GM13977 (cell line): ENCODE data around the gene SPARC.

Source experiments
- DNase-seq: peaks from one replicate; pipeline ENCODE4 v3.0.0; 2012; ENCODE audit warnings: low spot score
- in situ Hi-C: fragments of 300-500 bp; cut with MboI; formaldehyde crosslinking; loops from one replicate; pipeline ENCODE4 v1.12.0; 2022; ENCODE audit warnings: low sequenced_read_pairs, low pct_unique_long_range_greater_than_20kb, mixed read lengths, inconsistent platforms; ENCODE audit not compliant: unreplicated experiment
- TF ChIP-seq, protein P1 (sequence below): IDR thresholded peaks from 2 replicates; pipeline ENCODE4 v1.5.1; 2012; ENCODE audit warnings: mild to moderate bottlenecking, control low read depth; ENCODE audit not compliant: insufficient read depth; ENCODE audit errors: extremely low read depth, missing control alignments

SPARC gene

DNA sequence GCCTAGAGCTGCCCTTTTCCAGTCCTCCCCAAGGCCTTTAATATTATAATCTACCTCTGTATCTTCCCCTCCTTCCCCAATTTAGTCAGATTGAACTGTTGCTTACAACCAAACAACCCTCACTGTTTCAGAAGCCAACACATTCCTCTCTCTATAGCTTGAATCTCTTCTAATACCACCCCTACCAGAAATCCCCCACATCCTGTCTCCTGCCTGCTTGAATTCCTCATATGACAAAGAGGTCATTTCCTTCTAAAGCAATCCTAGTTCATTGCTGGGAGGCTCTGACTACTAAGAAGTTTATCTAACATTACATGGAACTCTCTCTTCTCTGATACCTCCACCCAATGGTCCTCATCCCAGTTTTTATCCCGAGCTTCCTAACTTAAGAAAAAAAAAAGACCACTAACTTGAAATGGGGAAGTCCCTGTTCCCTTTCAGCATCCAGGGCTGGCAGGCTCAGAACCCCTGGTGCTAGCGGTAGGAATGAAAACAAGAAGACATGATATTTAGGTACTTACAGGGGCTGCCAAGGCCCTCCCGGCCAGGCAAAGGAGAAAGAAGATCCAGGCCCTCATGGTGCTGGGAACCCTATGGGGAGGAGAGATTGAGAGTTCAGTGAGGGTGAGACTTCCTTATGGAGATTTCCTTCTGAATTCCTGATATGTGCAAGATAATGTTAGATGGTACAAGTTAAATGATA lies 11.0 kb downstream of the SPARC start:
- TF ChIP-seq, protein P1, sequence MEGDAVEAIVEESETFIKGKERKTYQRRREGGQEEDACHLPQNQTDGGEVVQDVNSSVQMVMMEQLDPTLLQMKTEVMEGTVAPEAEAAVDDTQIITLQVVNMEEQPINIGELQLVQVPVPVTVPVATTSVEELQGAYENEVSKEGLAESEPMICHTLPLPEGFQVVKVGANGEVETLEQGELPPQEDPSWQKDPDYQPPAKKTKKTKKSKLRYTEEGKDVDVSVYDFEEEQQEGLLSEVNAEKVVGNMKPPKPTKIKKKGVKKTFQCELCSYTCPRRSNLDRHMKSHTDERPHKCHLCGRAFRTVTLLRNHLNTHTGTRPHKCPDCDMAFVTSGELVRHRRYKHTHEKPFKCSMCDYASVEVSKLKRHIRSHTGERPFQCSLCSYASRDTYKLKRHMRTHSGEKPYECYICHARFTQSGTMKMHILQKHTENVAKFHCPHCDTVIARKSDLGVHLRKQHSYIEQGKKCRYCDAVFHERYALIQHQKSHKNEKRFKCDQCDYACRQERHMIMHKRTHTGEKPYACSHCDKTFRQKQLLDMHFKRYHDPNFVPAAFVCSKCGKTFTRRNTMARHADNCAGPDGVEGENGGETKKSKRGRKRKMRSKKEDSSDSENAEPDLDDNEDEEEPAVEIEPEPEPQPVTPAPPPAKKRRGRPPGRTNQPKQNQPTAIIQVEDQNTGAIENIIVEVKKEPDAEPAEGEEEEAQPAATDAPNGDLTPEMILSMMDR: no peak
- in situ Hi-C loops: no loop called here
- no peak for DNase-seq

DNA sequence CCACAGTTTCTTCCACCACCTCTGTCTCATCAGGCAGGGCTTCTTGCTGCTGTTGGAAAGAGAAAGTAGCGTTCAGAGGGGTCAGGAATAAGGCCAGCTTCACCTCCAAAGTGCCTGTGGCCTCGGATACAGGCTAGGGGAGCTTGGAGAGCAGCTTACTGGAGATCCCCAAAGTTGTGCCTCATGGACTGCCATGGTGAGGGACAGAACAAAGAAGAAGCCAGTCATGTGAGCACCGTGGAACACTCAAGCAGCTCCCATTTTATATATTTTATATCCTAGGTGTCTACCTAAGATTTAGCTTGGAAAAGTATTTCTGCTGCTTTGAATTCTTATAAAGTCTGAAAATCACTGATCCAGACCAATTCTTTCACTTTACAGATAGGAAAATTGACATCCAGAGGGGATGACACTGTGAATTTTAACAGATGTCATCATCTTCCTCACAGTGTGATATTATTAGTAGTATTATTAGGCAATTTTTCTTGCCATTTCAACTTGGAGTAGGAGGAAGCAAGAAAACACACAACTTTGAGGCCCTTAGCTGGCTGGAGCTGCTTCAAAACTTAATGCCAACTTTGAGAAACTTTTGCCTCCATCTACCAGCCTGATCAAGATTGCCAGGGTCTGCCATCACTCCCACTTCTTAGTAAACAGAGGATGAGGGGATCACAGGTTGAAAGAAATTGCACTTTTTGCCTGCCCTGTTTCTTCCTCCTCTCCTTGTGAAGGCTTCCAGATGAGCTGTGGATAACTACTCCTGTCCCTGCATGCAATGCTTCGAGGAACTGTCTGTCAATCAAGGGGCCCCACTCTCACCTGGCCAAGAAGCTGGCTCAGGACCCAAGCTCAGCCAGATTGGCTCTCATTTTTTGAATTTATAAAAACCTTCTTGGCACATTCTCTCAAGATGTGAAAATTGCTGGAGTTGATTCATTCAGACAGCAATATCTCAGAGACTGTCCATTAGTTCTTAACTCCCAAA lies 11.8 kb downstream of the SPARC start:
- no peak for DNase-seq
- in situ Hi-C loops: no loop called here
- TF ChIP-seq, protein P1: no peak

DNA sequence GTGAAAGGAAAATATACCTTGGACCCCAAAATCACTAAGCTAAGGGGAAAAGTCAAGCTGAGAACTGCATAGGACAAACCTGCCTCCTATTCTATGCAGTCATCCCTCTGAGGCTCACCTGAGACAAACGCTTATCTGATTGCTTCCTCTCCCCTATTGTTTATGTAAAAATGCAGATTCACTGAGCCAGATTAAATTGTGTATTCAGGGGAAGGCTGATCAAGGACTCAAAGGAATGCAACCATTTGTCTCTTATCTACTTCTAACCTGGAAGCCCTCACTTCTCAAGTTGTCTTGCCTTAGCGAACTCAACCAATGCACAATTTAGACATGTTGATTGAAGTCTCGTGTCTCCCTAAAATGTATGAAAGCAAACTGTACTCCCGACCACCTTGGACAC lies 13.3 kb downstream of the SPARC start:
- in situ Hi-C loops: no loop called here
- TF ChIP-seq, protein P1: no peak
- no peak for DNase-seq

DNA sequence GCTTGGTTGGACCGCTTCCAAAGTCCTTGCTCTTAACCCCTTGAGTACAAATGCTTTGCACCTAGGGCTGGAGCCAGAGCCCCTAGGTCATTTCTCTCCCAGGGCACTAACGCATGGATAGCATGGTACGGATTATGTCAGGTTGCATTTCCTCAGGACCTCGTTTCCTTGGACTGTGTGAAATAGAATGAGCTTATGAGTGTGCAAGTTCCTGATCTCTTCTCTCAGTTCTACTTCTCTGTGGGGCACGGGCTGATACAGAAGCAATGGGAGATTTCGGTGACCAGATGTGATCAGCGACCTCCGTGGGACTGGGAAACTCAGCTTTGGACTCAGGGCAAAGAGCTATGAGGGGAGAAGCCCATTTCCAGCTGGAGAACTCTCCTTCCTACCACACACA lies 14.2 kb downstream of the SPARC start:
- TF ChIP-seq, protein P1: no peak
- DNase-seq: no peak
- in situ Hi-C loops: no loop called here

DNA sequence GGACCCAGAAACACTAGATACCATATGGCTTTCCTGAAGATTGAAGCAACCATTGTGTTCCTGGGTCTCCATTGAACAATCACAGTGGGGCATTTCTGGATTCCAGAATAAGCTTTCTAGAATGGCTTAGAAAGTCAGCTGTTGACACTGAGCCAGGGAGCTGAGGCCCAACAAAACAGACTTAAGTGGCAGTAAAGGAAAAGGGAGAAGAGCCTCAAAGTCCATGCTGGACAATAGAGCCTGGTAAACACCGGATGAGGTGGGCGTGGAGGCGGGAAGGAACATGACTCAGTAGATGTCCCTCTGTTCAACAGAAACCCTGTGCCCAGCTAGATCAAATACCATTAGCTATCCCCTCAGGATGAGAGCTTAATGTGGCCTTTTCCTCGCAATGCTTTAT lies 14.8 kb downstream of the SPARC start:
- DNase-seq: no peak
- TF ChIP-seq, protein P1: no peak
- in situ Hi-C loops: no loop called here

DNA sequence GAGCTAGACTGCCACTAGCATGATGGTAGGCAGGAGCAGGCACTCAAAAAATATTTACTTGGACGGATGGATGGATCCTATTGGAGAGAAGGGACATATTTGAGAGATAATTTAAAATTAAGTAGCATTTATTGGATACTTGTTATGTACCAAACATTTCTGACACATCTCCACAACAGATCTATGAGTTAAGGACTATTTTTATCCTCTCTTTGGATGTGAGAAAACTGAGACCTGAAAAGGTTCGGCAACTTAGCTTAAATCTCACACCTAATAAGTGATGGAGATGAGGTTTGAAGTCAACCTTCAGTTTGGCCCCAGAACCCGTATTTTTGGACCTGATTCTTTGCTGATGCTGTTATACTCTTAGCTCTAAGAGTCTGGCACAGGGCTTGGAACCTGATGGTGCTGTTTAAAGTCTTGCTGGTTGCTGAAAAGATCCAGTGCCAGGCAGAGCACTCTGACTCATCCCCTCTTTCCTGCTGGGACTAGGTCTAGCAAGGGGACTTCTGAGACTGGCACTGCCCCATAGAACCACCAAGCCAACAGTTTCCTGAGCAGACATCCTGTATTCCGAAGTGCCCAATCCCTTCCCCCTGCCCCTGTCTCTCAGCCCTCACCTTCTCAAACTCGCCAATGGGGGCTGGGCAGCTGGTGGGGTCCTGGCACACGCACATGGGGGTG lies 15.6 kb downstream of the SPARC start:
- in situ Hi-C loops: no loop called here
- no peak for DNase-seq

More for the DNA sequence above, 15.6 kb downstream of the SPARC start:
- TF ChIP-seq, protein P1: no peak
